ENCODE results near the gene CFAP61.

Gene CFAP61

GRCh38 chr20:20184149-20184548, 131.8 kb downstream of the CFAP61 start:
- DNase-seq (ENCODE audit: extremely low read depth, low read depth), result no peak
- no peak overlapping the region for H3K4me3 ChIP-seq (replicated peaks; ENCODE audit: low read depth, low read length)
- TF ChIP-seq, protein P1, sequence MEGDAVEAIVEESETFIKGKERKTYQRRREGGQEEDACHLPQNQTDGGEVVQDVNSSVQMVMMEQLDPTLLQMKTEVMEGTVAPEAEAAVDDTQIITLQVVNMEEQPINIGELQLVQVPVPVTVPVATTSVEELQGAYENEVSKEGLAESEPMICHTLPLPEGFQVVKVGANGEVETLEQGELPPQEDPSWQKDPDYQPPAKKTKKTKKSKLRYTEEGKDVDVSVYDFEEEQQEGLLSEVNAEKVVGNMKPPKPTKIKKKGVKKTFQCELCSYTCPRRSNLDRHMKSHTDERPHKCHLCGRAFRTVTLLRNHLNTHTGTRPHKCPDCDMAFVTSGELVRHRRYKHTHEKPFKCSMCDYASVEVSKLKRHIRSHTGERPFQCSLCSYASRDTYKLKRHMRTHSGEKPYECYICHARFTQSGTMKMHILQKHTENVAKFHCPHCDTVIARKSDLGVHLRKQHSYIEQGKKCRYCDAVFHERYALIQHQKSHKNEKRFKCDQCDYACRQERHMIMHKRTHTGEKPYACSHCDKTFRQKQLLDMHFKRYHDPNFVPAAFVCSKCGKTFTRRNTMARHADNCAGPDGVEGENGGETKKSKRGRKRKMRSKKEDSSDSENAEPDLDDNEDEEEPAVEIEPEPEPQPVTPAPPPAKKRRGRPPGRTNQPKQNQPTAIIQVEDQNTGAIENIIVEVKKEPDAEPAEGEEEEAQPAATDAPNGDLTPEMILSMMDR (IDR thresholded peaks at IDR 0.05; ENCODE audit: low read depth, low read length, missing control alignments), result peak; percentile 59

- no peak overlapping the region for H3K4me3 ChIP-seq (replicated peaks; ENCODE audit: low read depth, low read length)
- no peak for DNase-seq (ENCODE audit: extremely low read depth, low read depth)
- TF ChIP-seq, protein P1 (IDR thresholded peaks at IDR 0.05; ENCODE audit: low read depth, low read length, missing control alignments), result no peak
These were observed 132.4 kb downstream of the CFAP61 start for GRCh38 chr20:20184706-20185105.

DNA sequence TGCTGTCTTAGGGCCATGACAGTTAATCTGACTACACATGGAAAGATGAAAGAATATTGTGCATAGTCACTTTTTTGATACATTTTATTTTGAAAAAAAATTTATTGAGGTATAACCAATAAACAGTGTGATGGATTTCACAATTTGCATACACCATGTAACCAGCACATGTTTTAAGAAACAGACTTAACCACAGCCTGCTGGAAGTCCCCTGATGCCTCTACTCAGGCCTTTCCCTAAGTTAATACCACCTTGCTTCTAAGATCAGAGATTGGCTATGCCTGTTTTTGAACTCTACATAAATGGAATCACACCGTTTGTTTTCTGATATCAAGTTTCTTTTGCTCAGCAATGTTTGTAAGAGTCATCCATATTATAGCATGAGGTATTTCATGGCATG, 136.3 kb downstream of the CFAP61 start:
- DNase-seq (ENCODE audit: extremely low read depth, low read depth), result no peak
- H3K4me3 ChIP-seq (replicated peaks; ENCODE audit: low read depth, low read length), result no peak overlapping the region
- TF ChIP-seq, protein P1 (IDR thresholded peaks at IDR 0.05; ENCODE audit: low read depth, low read length, missing control alignments), result no peak

DNA sequence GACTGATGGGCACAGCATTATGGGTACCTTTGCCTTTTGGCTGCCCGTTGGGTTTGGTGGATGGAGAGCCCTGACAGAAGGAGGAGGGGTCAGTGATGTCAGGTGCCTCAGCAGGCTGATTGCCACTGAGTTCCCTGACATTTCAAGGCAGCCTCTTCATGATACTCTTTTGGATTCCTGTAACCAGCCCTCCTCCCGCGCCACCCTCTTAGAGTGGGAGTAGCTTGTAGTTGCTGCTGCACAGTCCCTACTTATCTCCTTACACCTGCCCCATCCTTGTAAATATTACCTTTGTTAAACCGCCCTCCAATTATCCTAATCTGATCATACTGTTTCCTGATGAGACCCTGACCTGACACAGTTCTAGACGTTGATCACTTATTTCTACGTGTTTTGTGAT, 140.0 kb downstream of the CFAP61 start:
- no peak for DNase-seq (ENCODE audit: extremely low read depth, low read depth)
- H3K4me3 ChIP-seq (replicated peaks; ENCODE audit: low read depth, low read length), result no peak overlapping the region
- TF ChIP-seq, protein P1 (IDR thresholded peaks at IDR 0.05; ENCODE audit: low read depth, low read length, missing control alignments), result no peak

DNA sequence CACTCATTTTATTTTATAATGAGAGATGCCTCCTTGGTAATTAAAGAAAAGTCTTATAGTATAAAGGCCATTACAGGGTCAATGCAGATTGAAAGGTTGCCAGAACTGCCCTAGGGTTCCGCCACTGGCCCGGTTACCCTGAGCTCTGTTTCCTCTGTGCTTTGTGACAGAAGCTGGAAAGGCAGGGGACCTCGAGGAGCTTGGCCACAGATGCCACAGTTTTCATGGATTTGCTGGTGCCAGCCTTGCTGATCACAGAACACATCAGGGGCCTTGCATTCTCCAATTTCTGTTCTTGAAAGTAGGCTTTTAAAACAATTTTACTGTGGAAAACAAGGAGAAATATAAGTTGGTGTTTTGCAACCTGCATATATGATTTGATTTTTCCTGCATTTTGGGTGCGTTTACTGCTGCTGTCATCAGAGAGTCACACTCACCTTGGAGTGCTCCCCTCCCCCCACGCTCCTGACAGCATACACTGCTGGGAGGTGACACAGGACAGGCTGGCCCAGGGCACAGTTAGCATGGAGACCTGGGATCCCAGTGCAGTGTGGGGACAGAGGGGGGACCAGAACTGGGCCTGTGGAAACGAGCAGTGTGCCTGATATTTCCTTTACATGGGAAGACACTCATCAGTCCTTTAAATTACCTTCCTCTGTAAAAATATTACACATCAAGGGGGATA, 142.8 kb downstream of the CFAP61 start:
- TF ChIP-seq, protein P1 (IDR thresholded peaks at IDR 0.05; ENCODE audit: low read depth, low read length, missing control alignments), result no peak
- no peak for DNase-seq (ENCODE audit: extremely low read depth, low read depth)
- no peak overlapping the region for H3K4me3 ChIP-seq (replicated peaks; ENCODE audit: low read depth, low read length)

DNA sequence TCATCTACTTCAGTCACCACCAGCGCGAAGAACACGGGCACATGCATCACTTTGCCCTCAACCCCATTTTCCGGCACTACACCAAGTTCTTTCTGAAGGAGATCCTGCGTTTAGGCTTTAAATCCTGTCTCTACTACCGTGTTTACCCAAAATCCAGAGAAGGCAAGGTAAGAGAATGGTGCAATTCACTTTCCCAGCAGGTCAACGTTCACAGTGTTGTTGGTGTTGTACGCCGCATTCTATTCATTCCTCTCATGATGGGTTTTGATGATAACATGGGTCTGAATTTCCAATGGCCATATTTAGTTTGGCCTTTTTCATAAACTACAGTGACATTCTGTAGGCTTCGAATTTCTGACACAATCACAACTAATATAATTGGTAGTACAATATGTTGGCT, 144.3 kb downstream of the CFAP61 start:
- DNase-seq (ENCODE audit: extremely low read depth, low read depth), result no peak
- H3K4me3 ChIP-seq (replicated peaks; ENCODE audit: low read depth, low read length), result no peak overlapping the region
- TF ChIP-seq, protein P1 (IDR thresholded peaks at IDR 0.05; ENCODE audit: low read depth, low read length, missing control alignments), result no peak

DNA sequence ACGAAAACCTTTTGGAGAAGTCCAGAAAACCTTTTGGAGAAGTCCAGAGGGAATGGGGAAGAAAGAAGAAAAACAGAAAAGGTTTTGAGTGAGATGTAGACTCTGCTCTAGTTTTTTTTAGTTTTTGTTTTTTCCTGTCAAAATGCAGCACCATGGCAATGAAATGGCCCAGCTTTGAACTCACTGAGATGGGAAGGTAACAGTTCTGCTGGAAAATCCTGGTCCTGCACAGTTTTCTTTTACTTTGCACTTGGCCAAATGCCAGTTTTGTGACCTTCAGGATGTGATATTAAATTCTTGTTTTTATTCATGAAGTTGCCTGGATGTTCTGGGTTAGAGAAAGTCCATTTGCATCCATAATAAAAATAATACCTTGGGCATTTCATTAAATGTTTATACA, 145.7 kb downstream of the CFAP61 start:
- H3K4me3 ChIP-seq (replicated peaks; ENCODE audit: low read depth, low read length), result no peak overlapping the region
- DNase-seq (ENCODE audit: extremely low read depth, low read depth), result no peak
- TF ChIP-seq, protein P1 (IDR thresholded peaks at IDR 0.05; ENCODE audit: low read depth, low read length, missing control alignments), result no peak
